22Rv1 (cell line): Measurements from ENCODE around the gene OR2T2.
"Not testable (repeated sequence)": the region's sequence is repeated elsewhere in the genome, so short reads cannot be mapped to it uniquely, and the experiment has no call there.

ENCODE experiments used
- H3K27ac ChIP-seq: fragments of 450-650 bp; 2 replicates; pipeline ENCODE4 v1.5.1; 2017
- CTCF ChIP-seq: fragments of 450-650 bp; IDR thresholded peaks from 2 replicates; pipeline ENCODE4 v1.5.1; 2017; ENCODE audit warnings: mild to moderate bottlenecking
- ZFX ChIP-seq: fragments of 450-650 bp; IDR thresholded peaks from 2 replicates; pipeline ENCODE4 v1.6.1; 2017; ENCODE audit warnings: antibody characterized with exemption, borderline replicate concordance

OR2T2 gene

GRCh38 chr1:248445399-248445798, at the start of gene OR2T2:
Gene OR2T2 (plus strand): TSS chr1:248445637. CDS start chr1:248452798, 7,161 bp downstream.
- H3K27ac ChIP-seq: not testable (repeated sequence)

- H3K27ac ChIP-seq: no peak within 1 kb of the TSS
- no peak for TF ChIP-seq CTCF
- TF ChIP-seq ZFX: no peak
These were observed 42.7 kb upstream of the OR2T2 start, which contains the start of gene OR2T1 for GRCh38 chr1:248402748-248403147. Gene OR2T1 (plus strand): TSS chr1:248403048. CDS start chr1:248406148, 3,100 bp downstream.

- TF ChIP-seq CTCF (no peak), ZFX (no peak)
- no peak overlapping the region for H3K27ac ChIP-seq
These were observed 41.4 kb upstream of the OR2T2 start for GRCh38 chr1:248404024-248404423.

- no peak overlapping the region for H3K27ac ChIP-seq
- TF ChIP-seq ZFX (no peak), CTCF (no peak)
These were observed 38.4 kb upstream of the OR2T2 start for GRCh38 chr1:248406721-248407692.

- H3K27ac ChIP-seq: no peak overlapping the region
- TF ChIP-seq ZFX (no peak), CTCF (no peak)
These were observed 29.2 kb upstream of the OR2T2 start for GRCh38 chr1:248416226-248416625.

- TF ChIP-seq ZFX (no peak), CTCF (no peak)
- no peak overlapping the region for H3K27ac ChIP-seq
These were observed 27.6 kb upstream of the OR2T2 start for GRCh38 chr1:248417854-248418253.

GRCh38 chr1:248421384-248421783, 24.1 kb upstream of the OR2T2 start:
- no peak overlapping the region for H3K27ac ChIP-seq
- TF ChIP-seq CTCF: no peak
- no peak for TF ChIP-seq ZFX

GRCh38 chr1:248427526-248428191, 17.8 kb upstream of the OR2T2 start:
- H3K27ac ChIP-seq: not testable (repeated sequence)

GRCh38 chr1:248428192-248428533, 17.3 kb upstream of the OR2T2 start:
- not testable (repeated sequence) for H3K27ac ChIP-seq

- not testable (repeated sequence) for H3K27ac ChIP-seq
These were observed 13.8 kb upstream of the OR2T2 start for GRCh38 chr1:248431683-248432082.

GRCh38 chr1:248432201-248432600, 13.2 kb upstream of the OR2T2 start:
- not testable (repeated sequence) for H3K27ac ChIP-seq

- not testable (repeated sequence) for H3K27ac ChIP-seq
These were observed 11.5 kb upstream of the OR2T2 start for GRCh38 chr1:248433811-248434415.
